Chondrocyte (in vitro differentiated cells): Measurements from ENCODE around the gene C1R. TPM values are rescaled to one million over a fixed set of nuclear protein-coding genes. Genes with fewer than 3 reads are reported as not detected.

Experiments
- DNase-seq: peaks from one replicate; pipeline ENCODE4 v3.0.0; 2021; ENCODE audit warnings: mixed read lengths, low spot score
- H3K27ac Mint-ChIP-seq: one replicate; pipeline ENCODE4 v1.8.0; 2021; ENCODE audit warnings: mild to moderate bottlenecking, moderate library complexity, mixed read lengths; ENCODE audit not compliant: unreplicated experiment
- H3K27me3 Mint-ChIP-seq: 2 replicates; pipeline ENCODE4 v1.8.0; 2021; ENCODE audit warnings: low read depth, mixed read lengths
- H3K36me3 Mint-ChIP-seq: 2 replicates; pipeline ENCODE4 v1.8.0; 2021; ENCODE audit warnings: low read depth, mixed read lengths
- H3K4me1 Mint-ChIP-seq: 2 replicates; pipeline ENCODE4 v1.8.0; 2021; ENCODE audit warnings: low read depth, mild to moderate bottlenecking, mixed read lengths
- H3K4me3 Mint-ChIP-seq: one replicate; pipeline ENCODE4 v1.8.0; 2021; ENCODE audit warnings: mild to moderate bottlenecking, moderate library complexity, mixed read lengths; ENCODE audit not compliant: unreplicated experiment
- H3K9me3 Mint-ChIP-seq: 2 replicates; pipeline ENCODE4 v1.8.0; 2021; ENCODE audit warnings: low read depth, mixed read lengths
- total RNA-seq: library from RNA; stranded (reverse); gene quantifications from 3 replicates; pipeline ENCODE4 v1.2.1, GENCODE V29; 2021
- TF ChIP-seq, protein P1 (sequence below): fragments of 200-600 bp; sonication (generic); IDR thresholded peaks from 2 replicates; pipeline ENCODE4 v1.5.0; 2021; ENCODE audit warnings: antibody characterized with exemption, mild to moderate bottlenecking, moderate library complexity

Gene C1R
- total RNA-seq, 1 donor from 2014 or later: 21.9 TPM

DNA sequence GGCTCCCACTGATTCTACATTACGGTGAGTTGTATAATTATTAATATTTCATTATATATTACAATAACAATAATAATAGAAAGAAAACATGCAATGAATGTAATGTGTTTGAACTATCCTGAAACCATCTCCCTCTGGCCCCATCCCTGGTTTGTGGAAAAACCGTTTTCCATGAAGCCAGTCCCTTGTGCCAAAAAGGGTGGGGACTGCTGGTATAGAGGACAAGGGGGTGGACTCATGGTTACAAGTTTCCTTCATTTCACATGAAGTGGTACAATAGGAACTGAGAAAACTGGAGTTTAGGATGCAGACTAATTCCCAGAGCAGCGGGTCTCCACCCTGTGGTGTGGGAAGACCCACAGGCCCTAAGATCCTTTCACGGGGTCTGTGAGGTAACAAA is 19.8 kb upstream of the C1R start:
- H3K27me3 Mint-ChIP-seq: no peaks in the 10 kb centered on the region
- H3K4me3 Mint-ChIP-seq: no peak overlapping the region
- peaks cover 2% of the 10 kb centered on the region for H3K36me3 Mint-ChIP-seq
- TF ChIP-seq, protein P1, sequence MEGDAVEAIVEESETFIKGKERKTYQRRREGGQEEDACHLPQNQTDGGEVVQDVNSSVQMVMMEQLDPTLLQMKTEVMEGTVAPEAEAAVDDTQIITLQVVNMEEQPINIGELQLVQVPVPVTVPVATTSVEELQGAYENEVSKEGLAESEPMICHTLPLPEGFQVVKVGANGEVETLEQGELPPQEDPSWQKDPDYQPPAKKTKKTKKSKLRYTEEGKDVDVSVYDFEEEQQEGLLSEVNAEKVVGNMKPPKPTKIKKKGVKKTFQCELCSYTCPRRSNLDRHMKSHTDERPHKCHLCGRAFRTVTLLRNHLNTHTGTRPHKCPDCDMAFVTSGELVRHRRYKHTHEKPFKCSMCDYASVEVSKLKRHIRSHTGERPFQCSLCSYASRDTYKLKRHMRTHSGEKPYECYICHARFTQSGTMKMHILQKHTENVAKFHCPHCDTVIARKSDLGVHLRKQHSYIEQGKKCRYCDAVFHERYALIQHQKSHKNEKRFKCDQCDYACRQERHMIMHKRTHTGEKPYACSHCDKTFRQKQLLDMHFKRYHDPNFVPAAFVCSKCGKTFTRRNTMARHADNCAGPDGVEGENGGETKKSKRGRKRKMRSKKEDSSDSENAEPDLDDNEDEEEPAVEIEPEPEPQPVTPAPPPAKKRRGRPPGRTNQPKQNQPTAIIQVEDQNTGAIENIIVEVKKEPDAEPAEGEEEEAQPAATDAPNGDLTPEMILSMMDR: no peak
- no peaks in the 10 kb centered on the region for H3K9me3 Mint-ChIP-seq
- no peak for DNase-seq
- H3K4me1 Mint-ChIP-seq: peaks cover 19% of the 10 kb centered on the region
- H3K27ac Mint-ChIP-seq: no peak overlapping the region

DNA sequence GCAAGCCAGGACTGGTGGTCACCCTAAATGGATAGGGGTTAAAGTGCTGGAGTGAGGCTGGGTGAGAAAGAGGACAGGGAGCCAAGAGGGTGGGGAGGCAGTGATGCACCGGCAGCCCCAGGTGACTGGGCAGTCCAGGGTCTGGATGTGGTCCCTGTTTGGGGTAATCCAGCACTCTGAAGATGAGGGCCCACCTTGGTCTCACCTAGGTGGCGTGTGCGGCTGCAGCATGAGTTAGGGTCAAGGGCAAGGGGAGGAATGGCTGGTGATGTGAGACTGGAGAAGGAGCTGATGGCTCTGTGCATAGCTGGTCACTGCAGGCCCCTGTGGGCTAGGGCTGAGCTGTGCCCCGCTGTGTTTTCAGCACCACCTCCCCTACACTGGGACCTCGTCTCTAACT is 18.4 kb upstream of the C1R start:
- Mint-ChIP-seq H3K4me3 (no peak overlapping the region), H3K36me3 (peaks cover 6% of the 10 kb centered on the region), H3K27me3 (no peaks in the 10 kb centered on the region), H3K4me1 (peaks cover 19% of the 10 kb centered on the region), H3K9me3 (peaks cover 9% of the 10 kb centered on the region), H3K27ac (no peak overlapping the region)
- TF ChIP-seq, protein P1: no peak
- peak; percentile 54 for DNase-seq

- Mint-ChIP-seq H3K36me3 (peaks cover 8% of the 10 kb centered on the region), H3K9me3 (peaks cover 11% of the 10 kb centered on the region), H3K27ac (peak overlapping the region; percentile 17), H3K4me3 (peak overlapping the region; percentile 80), H3K4me1 (peaks cover 19% of the 10 kb centered on the region), H3K27me3 (no peaks in the 10 kb centered on the region)
- DNase-seq: peak; percentile 72
- TF ChIP-seq, protein P1: peak; percentile 52
Measured at GRCh38 chr12:7109572-7109920, 17.3 kb upstream of the C1R start.

DNA sequence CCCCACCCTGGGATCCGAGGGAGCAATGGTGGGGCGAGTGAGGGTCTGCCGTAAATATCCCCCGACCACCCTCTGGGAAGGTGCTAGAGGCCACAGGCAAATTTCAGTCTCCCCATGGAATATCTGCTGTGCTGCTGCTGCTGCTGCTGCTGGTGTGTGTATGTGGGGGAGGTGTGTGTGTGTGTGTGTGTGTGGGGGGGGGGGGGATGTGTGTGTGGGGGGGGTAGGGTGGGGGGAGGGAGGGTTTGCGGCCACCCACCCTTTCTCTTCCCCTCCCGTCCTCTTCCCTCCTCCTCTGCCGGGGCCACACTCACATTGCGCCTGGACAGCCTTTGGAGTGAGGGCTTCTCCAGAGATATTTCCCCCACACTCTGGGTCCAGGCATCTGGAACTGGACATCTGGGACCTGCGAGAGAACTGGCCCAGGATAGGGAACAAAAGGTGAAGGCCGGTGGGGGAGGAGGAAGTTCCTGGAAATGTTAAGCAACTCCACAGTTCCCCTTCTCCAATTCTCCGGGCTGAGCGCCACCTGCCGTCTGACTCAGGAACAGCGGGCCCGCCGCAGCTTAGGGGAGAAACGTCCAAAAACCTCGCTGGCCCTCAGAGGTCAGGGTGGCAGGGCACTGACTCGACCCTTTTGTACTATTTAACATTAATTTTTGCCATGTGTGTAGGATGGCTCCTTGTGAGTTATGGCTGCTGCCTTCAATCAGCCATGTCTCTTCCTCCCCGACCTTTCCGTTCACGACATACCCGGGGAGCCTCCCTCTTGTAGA is 16.7 kb upstream of the C1R start, which contains the start of gene C1RL:
C1RL (minus strand) TSS at position 419 of the 776 bp plus-strand sequence; CDS start at position 385, 34 bp downstream.
- TF ChIP-seq, protein P1: peak; percentile 96
- H3K4me3 Mint-ChIP-seq: peak within 1 kb of the TSS; percentile 88
- peaks cover 11% of the 10 kb centered on the region for H3K9me3 Mint-ChIP-seq
- peak within 1 kb of the TSS; percentile 94 for H3K27ac Mint-ChIP-seq
- H3K27me3 Mint-ChIP-seq: no peaks in the 10 kb centered on the region
- H3K36me3 Mint-ChIP-seq: peaks cover 8% of the 10 kb centered on the region
- H3K4me1 Mint-ChIP-seq: peaks cover 19% of the 10 kb centered on the region
- DNase-seq: peak; percentile 68

- Mint-ChIP-seq H3K36me3 (peaks cover 10% of the 10 kb centered on the region), H3K27me3 (no peaks in the 10 kb centered on the region), H3K4me1 (peaks cover 19% of the 10 kb centered on the region), H3K27ac (peak overlapping the region; percentile 94), H3K9me3 (peaks cover 11% of the 10 kb centered on the region), H3K4me3 (peak overlapping the region; percentile 88)
- TF ChIP-seq, protein P1: no peak
- DNase-seq: peak; percentile 90
Measured at GRCh38 chr12:7108003-7108795, 16.0 kb upstream of the C1R start.
